ENCODE results near the gene CBX5.
"Not testable (repeated sequence)": the region's sequence is repeated elsewhere in the genome, so short reads cannot be mapped to it uniquely, and the experiment has no call there.

- not testable (repeated sequence) for TF ChIP-seq CTCF, EP300, POLR2A (IDR thresholded peaks at IDR 0.05)
Measured at GRCh38 chr12:54325442-54326109, 45.7 kb upstream of the CBX5 start.

All from ovary (tissue), 3 donors.